Measurements from ENCODE around the gene ANKRD29.

Gene ANKRD29

DNA sequence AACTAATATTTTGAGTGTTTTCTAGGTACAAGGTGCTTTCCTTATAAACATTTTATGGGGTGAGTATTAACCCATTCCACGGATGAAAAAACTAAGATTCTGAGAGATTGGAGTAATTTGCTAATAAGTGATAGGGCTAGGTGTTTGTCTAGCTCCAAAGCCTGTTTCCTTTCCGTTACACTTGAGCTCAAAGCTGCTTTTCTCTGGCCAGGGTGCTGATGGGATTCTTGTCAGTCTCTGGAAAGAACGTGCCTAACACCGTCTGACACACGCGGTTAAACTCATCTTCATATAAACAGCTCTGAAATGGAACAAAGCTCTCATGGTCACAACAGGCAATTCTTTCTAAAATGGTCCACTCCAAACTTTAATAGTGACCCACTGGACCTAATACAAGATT, 2.0 kb upstream of the ANKRD29 start:
- H3K27ac ChIP-seq (ENCODE audit: low read depth, low read length), result no peak overlapping the region
- no peaks in the 10 kb centered on the region for H3K9me3 ChIP-seq (ENCODE audit: control insufficient read depth, insufficient read depth, low read length)
- peaks cover 9% of the 10 kb centered on the region for H3K27me3 ChIP-seq (ENCODE audit: control insufficient read depth, insufficient read depth, low read length)
- peaks cover 23% of the 10 kb centered on the region for H3K4me1 ChIP-seq (ENCODE audit: control insufficient read depth, insufficient read depth, low read length)
- no peaks in the 10 kb centered on the region for H3K36me3 ChIP-seq (ENCODE audit: control insufficient read depth, insufficient read depth, low read length)
- no peak overlapping the region for H3K9ac ChIP-seq (ENCODE audit: low read depth, low read length)
- H3K4me3 ChIP-seq (ENCODE audit: low read depth, low read length), result no peak overlapping the region

DNA sequence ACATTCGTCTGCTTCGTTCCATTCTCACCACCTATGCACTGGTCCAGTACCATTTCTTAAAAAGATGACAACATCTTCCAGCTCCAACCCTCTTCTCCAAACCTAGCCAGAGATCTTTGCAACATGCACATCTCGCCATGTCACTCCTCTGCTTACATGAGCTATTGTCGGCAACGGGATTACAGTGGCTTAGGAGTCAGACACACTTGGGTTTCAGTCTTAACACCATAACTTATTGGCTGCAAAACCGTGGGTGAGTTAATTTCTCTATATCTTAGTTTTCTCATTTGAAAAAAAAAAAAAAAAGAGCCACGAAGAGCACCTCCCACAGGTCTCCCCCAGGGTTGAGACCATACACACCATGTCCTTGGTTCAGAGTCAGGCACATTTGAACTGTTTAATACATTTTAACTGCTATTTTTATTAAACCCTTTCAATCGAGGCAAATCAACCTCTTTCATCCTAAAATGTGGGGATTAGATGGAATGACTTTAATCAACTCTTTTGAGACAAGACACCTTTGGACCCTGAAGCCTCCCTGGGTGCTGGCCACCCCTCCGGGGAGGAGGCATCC, 889 bp downstream of the ANKRD29 start:
- Histone ChIP-seq H3K9ac (ENCODE audit: low read depth, low read length) (no peak overlapping the region), H3K4me1 (ENCODE audit: control insufficient read depth, insufficient read depth, low read length) (peaks cover 22% of the 10 kb centered on the region), H3K9me3 (ENCODE audit: control insufficient read depth, insufficient read depth, low read length) (no peaks in the 10 kb centered on the region), H3K36me3 (ENCODE audit: control insufficient read depth, insufficient read depth, low read length) (no peaks in the 10 kb centered on the region), H3K4me3 (ENCODE audit: low read depth, low read length) (peak overlapping the region; percentile 74), H3K27ac (ENCODE audit: low read depth, low read length) (no peak overlapping the region), H3K27me3 (ENCODE audit: control insufficient read depth, insufficient read depth, low read length) (peaks cover 9% of the 10 kb centered on the region)

DNA sequence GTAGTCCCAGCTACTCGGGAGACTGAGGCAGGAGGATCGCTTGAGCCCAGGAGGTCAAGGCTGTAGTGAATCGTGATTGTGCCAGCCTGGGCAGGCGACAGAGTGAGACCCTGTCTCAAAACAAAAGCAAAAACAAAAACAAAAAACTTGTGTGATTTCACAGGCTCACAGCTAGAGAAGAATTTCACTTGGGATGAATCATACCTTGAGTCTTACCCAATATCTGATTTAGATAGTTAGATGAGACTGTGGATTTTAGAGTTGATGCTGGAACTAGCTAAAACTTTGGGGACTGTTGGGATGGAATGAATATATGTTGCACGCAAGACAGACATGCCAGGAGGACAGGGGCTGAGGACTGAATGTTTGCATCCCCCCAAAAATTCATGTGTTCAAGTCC, 4.4 kb downstream of the ANKRD29 start:
- Histone ChIP-seq H3K27ac (ENCODE audit: low read depth, low read length) (no peak overlapping the region), H3K27me3 (ENCODE audit: control insufficient read depth, insufficient read depth, low read length) (peaks cover 9% of the 10 kb centered on the region)

DNA sequence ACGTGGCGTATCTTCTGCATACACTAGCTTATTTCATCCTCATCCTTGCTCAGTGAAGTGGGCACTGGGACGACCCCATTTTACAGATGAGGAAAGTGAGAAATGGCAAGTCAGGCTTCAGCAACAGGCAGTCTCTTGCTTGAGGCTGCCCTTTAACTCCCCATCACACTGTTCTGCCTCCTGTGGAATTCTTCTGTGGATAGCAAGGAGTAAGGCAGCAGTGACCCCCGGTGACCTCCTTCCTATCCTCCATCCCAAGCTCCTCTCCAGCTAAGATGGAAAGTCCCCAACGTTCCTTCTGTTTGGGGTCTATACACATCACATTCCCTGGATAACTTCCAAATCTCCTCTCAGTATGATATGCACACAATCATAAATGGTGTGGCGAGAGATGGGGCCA, 10.5 kb downstream of the ANKRD29 start:
- Histone ChIP-seq H3K27me3 (ENCODE audit: control insufficient read depth, insufficient read depth, low read length) (no peaks in the 10 kb centered on the region), H3K27ac (ENCODE audit: low read depth, low read length) (no peak overlapping the region), H3K9me3 (ENCODE audit: control insufficient read depth, insufficient read depth, low read length) (no peaks in the 10 kb centered on the region), H3K9ac (ENCODE audit: low read depth, low read length) (no peak overlapping the region), H3K36me3 (ENCODE audit: control insufficient read depth, insufficient read depth, low read length) (no peaks in the 10 kb centered on the region), H3K4me1 (ENCODE audit: control insufficient read depth, insufficient read depth, low read length) (peaks cover 8% of the 10 kb centered on the region), H3K4me3 (ENCODE audit: low read depth, low read length) (no peak overlapping the region)

More for the DNA sequence above, 4.4 kb downstream of the ANKRD29 start:
- H3K4me1 ChIP-seq (ENCODE audit: control insufficient read depth, insufficient read depth, low read length), result peaks cover 21% of the 10 kb centered on the region
- no peak overlapping the region for H3K4me3 ChIP-seq (ENCODE audit: low read depth, low read length)
- no peak overlapping the region for H3K9ac ChIP-seq (ENCODE audit: low read depth, low read length)
- H3K36me3 ChIP-seq (ENCODE audit: control insufficient read depth, insufficient read depth, low read length), result no peaks in the 10 kb centered on the region
- no peaks in the 10 kb centered on the region for H3K9me3 ChIP-seq (ENCODE audit: control insufficient read depth, insufficient read depth, low read length)

DNA sequence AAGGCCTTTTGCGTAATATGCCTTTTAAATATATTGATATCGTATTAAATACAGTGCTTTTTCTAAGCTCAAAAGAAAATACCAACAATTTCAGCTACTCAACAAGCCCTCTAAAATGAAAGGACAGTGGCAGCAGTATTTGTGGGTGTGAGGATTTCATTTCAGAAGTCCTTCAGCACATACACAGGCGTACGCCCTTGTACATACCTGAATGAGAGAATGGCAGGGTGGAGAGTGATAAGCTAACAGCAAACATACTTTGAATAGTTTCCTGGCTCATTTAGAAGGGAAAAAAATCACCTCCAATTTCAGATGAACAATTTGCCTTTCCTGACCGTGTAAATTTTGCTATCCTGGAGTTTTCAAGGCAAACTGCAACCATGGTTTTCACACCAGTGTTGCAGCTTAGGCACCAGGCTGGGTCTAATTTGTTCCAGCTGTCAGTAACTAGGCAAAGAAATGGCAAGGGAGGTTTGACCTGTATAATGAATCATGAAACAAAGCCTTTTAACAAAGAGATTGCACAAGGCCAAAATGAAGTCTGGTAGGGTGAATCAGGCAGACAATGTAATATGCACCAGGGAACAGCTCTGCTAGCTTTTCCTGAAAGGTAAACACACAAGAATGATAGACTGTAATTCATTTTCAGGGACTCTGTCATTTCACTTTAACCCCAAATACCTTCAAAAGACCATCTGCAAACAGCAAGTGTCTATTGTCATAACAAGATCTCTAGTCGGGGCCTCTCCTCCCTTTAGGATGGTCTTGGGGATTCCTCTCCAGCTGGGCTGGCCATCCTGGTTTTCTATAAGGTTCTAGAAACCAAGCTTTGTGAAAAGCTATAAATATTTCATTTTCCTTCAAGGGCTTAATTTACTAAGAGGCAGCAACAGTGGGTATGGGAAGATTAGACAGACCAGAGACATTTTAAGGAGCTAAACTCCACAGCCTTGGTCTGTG, 11.5 kb downstream of the ANKRD29 start:
- no peak overlapping the region for H3K9ac ChIP-seq (ENCODE audit: low read depth, low read length)

DNA sequence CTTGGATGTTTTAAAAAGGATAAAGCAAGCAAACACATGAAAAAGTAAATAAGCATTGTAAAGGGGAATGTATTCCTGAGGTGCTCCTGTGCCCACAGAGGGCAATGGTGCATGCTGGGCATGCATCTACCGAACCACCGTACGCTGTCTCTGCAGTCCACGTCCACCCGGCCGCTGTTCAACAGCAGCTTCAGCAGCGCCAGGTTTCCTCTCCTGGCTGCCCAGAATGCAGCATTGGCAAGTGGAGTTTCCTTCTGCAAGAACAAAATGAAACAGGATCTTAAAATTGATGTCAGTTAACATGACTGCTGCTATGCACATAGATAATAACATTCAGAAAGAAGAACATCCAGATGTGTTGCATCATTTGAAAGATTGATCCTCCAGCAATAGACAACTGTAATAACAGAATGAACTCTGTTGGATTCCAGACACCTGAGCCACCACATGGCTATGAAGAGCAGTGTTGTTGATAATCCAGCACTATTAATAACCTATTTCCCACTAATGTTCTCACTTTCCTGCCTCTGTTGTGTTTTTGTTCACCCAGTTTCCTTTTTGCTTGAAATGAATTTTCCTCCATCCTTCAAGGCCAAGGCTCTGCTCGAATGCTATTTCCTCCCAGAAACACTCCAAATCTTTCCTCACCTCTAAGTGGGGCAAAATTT, 13.6 kb downstream of the ANKRD29 start:
- Histone ChIP-seq H3K36me3 (ENCODE audit: control insufficient read depth, insufficient read depth, low read length) (no peaks in the 10 kb centered on the region), H3K4me1 (ENCODE audit: control insufficient read depth, insufficient read depth, low read length) (peaks cover 8% of the 10 kb centered on the region), H3K9me3 (ENCODE audit: control insufficient read depth, insufficient read depth, low read length) (no peaks in the 10 kb centered on the region), H3K4me3 (ENCODE audit: low read depth, low read length) (no peak overlapping the region), H3K27me3 (ENCODE audit: control insufficient read depth, insufficient read depth, low read length) (no peaks in the 10 kb centered on the region), H3K27ac (ENCODE audit: low read depth, low read length) (no peak overlapping the region), H3K9ac (ENCODE audit: low read depth, low read length) (no peak overlapping the region)

More for the DNA sequence above, 11.5 kb downstream of the ANKRD29 start:
- no peaks in the 10 kb centered on the region for H3K36me3 ChIP-seq (ENCODE audit: control insufficient read depth, insufficient read depth, low read length)
- H3K9me3 ChIP-seq (ENCODE audit: control insufficient read depth, insufficient read depth, low read length), result no peaks in the 10 kb centered on the region
- H3K4me1 ChIP-seq (ENCODE audit: control insufficient read depth, insufficient read depth, low read length), result peaks cover 8% of the 10 kb centered on the region
- no peak overlapping the region for H3K27ac ChIP-seq (ENCODE audit: low read depth, low read length)
- H3K27me3 ChIP-seq (ENCODE audit: control insufficient read depth, insufficient read depth, low read length), result no peaks in the 10 kb centered on the region
- H3K4me3 ChIP-seq (ENCODE audit: low read depth, low read length), result no peak overlapping the region

DNA sequence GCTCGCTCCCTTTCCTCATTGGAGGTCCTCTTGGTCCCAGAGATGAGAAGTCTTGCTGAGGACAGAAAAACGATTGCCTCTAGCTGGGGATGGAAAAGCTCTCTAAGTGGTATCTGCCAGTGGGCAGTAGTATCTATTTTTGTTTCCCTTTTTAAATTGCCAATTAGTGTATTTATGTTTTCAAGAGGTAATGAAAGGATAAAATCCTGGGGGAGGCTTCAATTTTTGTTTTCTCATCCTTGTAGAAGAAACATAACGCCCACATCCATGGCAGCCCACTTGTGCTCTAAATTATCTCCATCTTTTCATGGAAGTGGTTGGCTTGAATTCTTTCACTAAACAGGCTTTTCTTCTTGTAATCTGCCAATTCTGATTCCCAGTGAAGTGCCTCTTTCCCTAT, 14.3 kb downstream of the ANKRD29 start:
- Histone ChIP-seq H3K36me3 (ENCODE audit: control insufficient read depth, insufficient read depth, low read length) (no peaks in the 10 kb centered on the region), H3K9ac (ENCODE audit: low read depth, low read length) (no peak overlapping the region), H3K4me3 (ENCODE audit: low read depth, low read length) (no peak overlapping the region), H3K4me1 (ENCODE audit: control insufficient read depth, insufficient read depth, low read length) (peaks cover 8% of the 10 kb centered on the region), H3K27ac (ENCODE audit: low read depth, low read length) (no peak overlapping the region), H3K9me3 (ENCODE audit: control insufficient read depth, insufficient read depth, low read length) (no peaks in the 10 kb centered on the region), H3K27me3 (ENCODE audit: control insufficient read depth, insufficient read depth, low read length) (no peaks in the 10 kb centered on the region)

- Histone ChIP-seq H3K27me3 (ENCODE audit: control insufficient read depth, insufficient read depth, low read length) (no peaks in the 10 kb centered on the region), H3K9me3 (ENCODE audit: control insufficient read depth, insufficient read depth, low read length) (no peaks in the 10 kb centered on the region), H3K4me3 (ENCODE audit: low read depth, low read length) (no peak overlapping the region), H3K27ac (ENCODE audit: low read depth, low read length) (no peak overlapping the region), H3K4me1 (ENCODE audit: control insufficient read depth, insufficient read depth, low read length) (peaks cover 3% of the 10 kb centered on the region; the same call in 1 of the 2 replicates), H3K9ac (ENCODE audit: low read depth, low read length) (no peak overlapping the region), H3K36me3 (ENCODE audit: control insufficient read depth, insufficient read depth, low read length) (no peaks in the 10 kb centered on the region)
Observed at GRCh38 chr18:23646282-23646681, 16.4 kb downstream of the ANKRD29 start.

GRCh38 chr18:23645568-23646175, 17.0 kb downstream of the ANKRD29 start:
- no peak overlapping the region for H3K4me3 ChIP-seq (ENCODE audit: low read depth, low read length)
- no peaks in the 10 kb centered on the region for H3K27me3 ChIP-seq (ENCODE audit: control insufficient read depth, insufficient read depth, low read length)
- no peaks in the 10 kb centered on the region for H3K9me3 ChIP-seq (ENCODE audit: control insufficient read depth, insufficient read depth, low read length)
- peaks cover 3% of the 10 kb centered on the region; the same call in 1 of the 2 replicates for H3K4me1 ChIP-seq (ENCODE audit: control insufficient read depth, insufficient read depth, low read length)
- no peak overlapping the region for H3K27ac ChIP-seq (ENCODE audit: low read depth, low read length)
- no peak overlapping the region for H3K9ac ChIP-seq (ENCODE audit: low read depth, low read length)
- no peaks in the 10 kb centered on the region for H3K36me3 ChIP-seq (ENCODE audit: control insufficient read depth, insufficient read depth, low read length)

GRCh38 chr18:23643815-23644490, 18.8 kb downstream of the ANKRD29 start:
- Histone ChIP-seq H3K36me3 (ENCODE audit: control insufficient read depth, insufficient read depth, low read length) (no peaks in the 10 kb centered on the region), H3K4me3 (ENCODE audit: low read depth, low read length) (no peak overlapping the region)

More at GRCh38 chr18:23643815-23644490, 18.8 kb downstream of the ANKRD29 start:
- H3K4me1 ChIP-seq (ENCODE audit: control insufficient read depth, insufficient read depth, low read length), result peaks cover 3% of the 10 kb centered on the region; the same call in 1 of the 2 replicates
- H3K9me3 ChIP-seq (ENCODE audit: control insufficient read depth, insufficient read depth, low read length), result no peaks in the 10 kb centered on the region
- no peak overlapping the region for H3K9ac ChIP-seq (ENCODE audit: low read depth, low read length)
- H3K27me3 ChIP-seq (ENCODE audit: control insufficient read depth, insufficient read depth, low read length), result no peaks in the 10 kb centered on the region
- H3K27ac ChIP-seq (ENCODE audit: low read depth, low read length), result no peak overlapping the region
